Heart right ventricle (tissue), 16 donors: Measurements from ENCODE around the gene CYP2S1. TPM values are rescaled to one million over a fixed set of nuclear protein-coding genes. Genes with fewer than 3 reads are reported as not detected.
A peak's percentile ranks its signal among the peaks of the same experiment; 100 is the strongest.

Experiments
- ATAC-seq, 8 donors: fragments of 200-7000 bp; cut with Tn5 transposase; one replicate each; pipeline ENCODE4 v1.9.1; 2020; ENCODE audit warnings: mild to moderate bottlenecking in 8 of 8, moderate library complexity in 8 of 8, moderate number of reproducible peaks in 1 of 8
- DNase-seq, 2 donors: peaks; one replicate each; pipeline ENCODE4 v3.0.0-alpha.2; 2020
- H3K27ac ChIP-seq, 10 donors: fragments of 200-600 bp; sonication (generic) in 2 of 10; one replicate each; pipeline versions ENCODE4 v1.5.0 to v1.8.0; 2020 to 2022; ENCODE audit warnings: mild to moderate bottlenecking in 3 of 10
- H3K27me3 ChIP-seq, 7 donors: fragments of 200-600 bp; one replicate each; pipeline ENCODE4 v1.8.0; 2021 to 2022; ENCODE audit warnings: mild to moderate bottlenecking in 2 of 7
- H3K36me3 ChIP-seq, 9 donors: fragments of 200-600 bp; sonication (generic) in 1 of 9; one replicate each; pipeline versions ENCODE4 v1.5.0 to v1.8.0; 2020 to 2022; ENCODE audit warnings: mild to moderate bottlenecking in 2 of 9
- H3K4me1 ChIP-seq, 9 donors: fragments of 200-600 bp; sonication (generic) in 1 of 9; one replicate each; pipeline versions ENCODE4 v1.5.0 to v1.8.0; 2020 to 2022; ENCODE audit warnings: mild to moderate bottlenecking in 4 of 9
- H3K4me3 ChIP-seq, 10 donors: fragments of 200-600 bp; sonication (generic) in 2 of 10; one replicate each; pipeline versions ENCODE4 v1.5.0 to v1.8.0; 2020 to 2022; ENCODE audit warnings: mild to moderate bottlenecking in 7 of 10, moderate library complexity in 2 of 10
- H3K9me3 ChIP-seq, 11 donors: fragments of 200-600 bp in 10 of 11; sonication (generic) in 2 of 11; one replicate each; pipeline versions ENCODE4 v1.5.0 to v1.8.0; 2013 to 2022; ENCODE audit warnings: mild to moderate bottlenecking in 2 of 11, control low read depth in 1 of 11, moderate library complexity in 1 of 11
- WGBS, 2 donors: extraction: QIAGEN DNeasy Blood & Tissue Kit; methylation state at CpG; one replicate each; pipeline ENCODE4 v1.1.7; 2013; ENCODE audit warnings: inconsistent platforms in 1 of 2; 5-methylcytosine and 5-hydroxymethylcytosine counted together
- intact Hi-C, 10 donors: fragments of 100-400 bp; cut with DNase I; formaldehyde crosslinking; loops; one replicate each; pipeline versions ENCODE4 v1.11.1 to v1.14.2; 2022
- polyA plus RNA-seq, 2 donors: library from polyadenylated mRNA; stranded (reverse); fragments of 200-250 nt; gene quantifications; one replicate each; pipeline ENCODE4 v1.2.3, GENCODE V29; 2013
- total RNA-seq, 10 donors: library from RNA; stranded (reverse); fragmentation: NEBNext Ultra II Directional in 3 of 10; extraction: Animal tissue kit (Norgen Biotek cat#: 25700) in 3 of 10; gene quantifications; one replicate each; pipeline versions ENCODE4 v1.2.1 to v1.2.4, GENCODE V29; 2021 to 2023
- TF ChIP-seq, protein P1 (sequence below), 9 donors: fragments of 200-600 bp; sonication (generic) in 2 of 9; IDR thresholded peaks; one replicate each; pipeline versions ENCODE4 v1.5.0 to v1.8.0; 2021 to 2022; ENCODE audit warnings: antibody characterized with exemption in 9 of 9, mild to moderate bottlenecking in 5 of 9, moderate library complexity in 1 of 9
- donor health status: Arrhythmogenic right ventricular cardiomyopathy.
- donor health status: ischemic (EF 13 %, LVEDD 7.1; RV severe dilation, severe dysfunction).
- donor health status: healthy with polysubstance abuse.
- donor health status: DM: no; HTN: yes; CAD: no.
- donor health status: DM: no; HTN: no; CAD: no.
- donor health status: ischemic (EF 25% LVEDD 6.9; RV normal size, moderate dysfunction).
- donor health status: ischemic (EF 25% LVEDD 5.7; RV mildly dilated, moderate dysfunction).
- donor health status: healthy.
- donor health status: DM: yes; HTN: yes; CAD: no.
- donor health status: Ischemic cardiomyopathy.
- donor health status: ischemic (EF 35%, LVEDD 5.7; RV mildly dilated, moderate dysfunction).
- donor health status: nonischemic (EF 11% LVEDD 7.7; RV severe dilation, severe dysfunction).
- donor health status: DM: yes; HTN: yes; CAD: no.
- donor health status: PGD.
- donor health status: ischemic (EF 29% LVEDD 5.4; RV normal size, mild dysfunction).
- donor health status: nonischemic (EF 23%, LVEDD 6.1; RV moderate dilation, normal function).

CYP2S1 gene
- total and polyA plus RNA-seq, 12 donors: 0.29 to 1.1 (median 0.44) TPM; not detected in 5

- H3K27me3 ChIP-seq: peaks cover 0 to 31% (median 5%) of the 10 kb centered on the region in 7 donors
- ATAC-seq (no peak), DNase-seq (no peak)
- WGBS, 2 donors: 68 to 75% methylated on average over 7 of the region's 7 CpGs
- H3K4me1 ChIP-seq: peaks cover 0 to 17% (median 3%) of the 10 kb centered on the region in 9 donors
- TF ChIP-seq, protein P1, sequence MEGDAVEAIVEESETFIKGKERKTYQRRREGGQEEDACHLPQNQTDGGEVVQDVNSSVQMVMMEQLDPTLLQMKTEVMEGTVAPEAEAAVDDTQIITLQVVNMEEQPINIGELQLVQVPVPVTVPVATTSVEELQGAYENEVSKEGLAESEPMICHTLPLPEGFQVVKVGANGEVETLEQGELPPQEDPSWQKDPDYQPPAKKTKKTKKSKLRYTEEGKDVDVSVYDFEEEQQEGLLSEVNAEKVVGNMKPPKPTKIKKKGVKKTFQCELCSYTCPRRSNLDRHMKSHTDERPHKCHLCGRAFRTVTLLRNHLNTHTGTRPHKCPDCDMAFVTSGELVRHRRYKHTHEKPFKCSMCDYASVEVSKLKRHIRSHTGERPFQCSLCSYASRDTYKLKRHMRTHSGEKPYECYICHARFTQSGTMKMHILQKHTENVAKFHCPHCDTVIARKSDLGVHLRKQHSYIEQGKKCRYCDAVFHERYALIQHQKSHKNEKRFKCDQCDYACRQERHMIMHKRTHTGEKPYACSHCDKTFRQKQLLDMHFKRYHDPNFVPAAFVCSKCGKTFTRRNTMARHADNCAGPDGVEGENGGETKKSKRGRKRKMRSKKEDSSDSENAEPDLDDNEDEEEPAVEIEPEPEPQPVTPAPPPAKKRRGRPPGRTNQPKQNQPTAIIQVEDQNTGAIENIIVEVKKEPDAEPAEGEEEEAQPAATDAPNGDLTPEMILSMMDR (IDR thresholded peaks at IDR 0.05): no peak
- H3K36me3 ChIP-seq: peaks cover 0 to 16% (median 0%) of the 10 kb centered on the region in 9 donors
- peak overlapping the region; percentile 1 to 96 (median 92) for H3K27ac ChIP-seq
- intact Hi-C loops: loop anchor here in 1 of 10 donors (5.0 kb wide), 1 partner anchor 34 kb away; no protein-coding TSS in a partner anchor
- H3K4me3 ChIP-seq: peak overlapping the region in 6 of 10 donors; percentile 63 to 70 (median 68)
- no peaks in the 10 kb centered on the region for H3K9me3 ChIP-seq
These were observed 25.2 kb downstream of the CYP2S1 start for GRCh38 chr19:41218249-41218614.

- intact Hi-C loops: loop anchor here in 1 of 10 donors (5.0 kb wide), 1 partner anchor 33 kb away; no protein-coding TSS in a partner anchor
- Histone ChIP-seq H3K4me1 (peaks cover 0 to 23% (median 3%) of the 10 kb centered on the region in 9 donors), H3K4me3 (peak within 1 kb of the TSS; percentile 12 to 70 (median 65)), H3K27ac (peak within 1 kb of the TSS; percentile 60 to 96 (median 93)), H3K27me3 (peaks cover 0 to 31% (median 5%) of the 10 kb centered on the region in 7 donors), H3K36me3 (peaks cover 0 to 16% (median 0%) of the 10 kb centered on the region in 9 donors), H3K9me3 (no peaks in the 10 kb centered on the region)
- WGBS, 2 donors: 3 to 6% methylated on average over 27 to 32 of the region's 32 CpGs
- DNase-seq (peak; percentile 81 to 82), ATAC-seq (peak; percentile 72 to 91 (median 84))
- TF ChIP-seq, protein P1 (IDR thresholded peaks at IDR 0.05): no peak
These were observed 25.8 kb downstream of the CYP2S1 start, which contains the start of gene AXL for GRCh38 chr19:41218615-41219507. AXL (plus strand) TSS chr19:41219223; CDS start chr19:41219393, 170 bp downstream.

DNA sequence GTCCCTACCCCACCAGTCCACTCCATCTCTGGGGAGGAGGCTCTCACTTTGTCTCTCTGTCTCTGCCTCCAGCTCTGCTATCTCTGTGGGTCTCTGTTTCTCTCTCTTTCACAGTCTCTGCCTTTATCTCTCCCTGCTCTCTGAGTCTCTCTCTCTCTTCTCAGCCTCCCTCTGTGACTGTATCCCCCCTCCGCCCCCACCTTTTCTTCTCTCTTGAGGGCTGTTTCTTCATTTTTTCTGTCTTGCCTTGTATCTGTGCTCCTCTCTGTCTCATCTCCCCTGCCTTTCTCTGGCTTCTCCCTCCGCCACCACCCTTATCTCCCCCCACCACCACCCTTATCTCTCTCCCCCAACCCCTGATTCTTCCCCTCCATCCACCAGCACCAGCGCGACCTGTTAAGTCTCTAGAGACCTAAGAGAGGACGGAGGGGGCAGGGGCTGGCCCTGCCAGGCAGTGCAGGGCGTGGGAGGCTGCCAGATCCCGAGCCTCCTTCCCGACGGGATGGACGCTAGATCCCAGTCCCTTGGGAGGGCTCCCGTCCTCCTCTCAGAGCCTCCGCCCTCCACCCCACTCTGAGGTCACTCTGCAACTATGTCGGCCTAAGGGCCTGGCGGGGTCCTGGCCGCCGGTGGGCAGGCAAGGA is 27.0 kb downstream of the CYP2S1 start:
- WGBS, 2 donors: 22 to 30% methylated on average over 16 of the region's 16 CpGs
- peak; percentile 1 to 53 (median 35) for ATAC-seq
- intact Hi-C loops: loop anchor here in 1 of 10 donors (5.0 kb wide), 1 partner anchor 32 kb away; no protein-coding TSS in a partner anchor
- TF ChIP-seq, protein P1 (IDR thresholded peaks at IDR 0.05): no peak
- Histone ChIP-seq H3K36me3 (peaks cover 0 to 20% (median 0%) of the 10 kb centered on the region in 9 donors), H3K9me3 (no peaks in the 10 kb centered on the region), H3K27me3 (peaks cover 0 to 35% (median 5%) of the 10 kb centered on the region in 7 donors), H3K4me3 (peak overlapping the region; percentile 12 to 70 (median 65)), H3K27ac (peak overlapping the region; percentile 60 to 96 (median 93)), H3K4me1 (peaks cover 0 to 23% (median 3%) of the 10 kb centered on the region in 9 donors)
- DNase-seq: peak; percentile 59 to 67

DNA sequence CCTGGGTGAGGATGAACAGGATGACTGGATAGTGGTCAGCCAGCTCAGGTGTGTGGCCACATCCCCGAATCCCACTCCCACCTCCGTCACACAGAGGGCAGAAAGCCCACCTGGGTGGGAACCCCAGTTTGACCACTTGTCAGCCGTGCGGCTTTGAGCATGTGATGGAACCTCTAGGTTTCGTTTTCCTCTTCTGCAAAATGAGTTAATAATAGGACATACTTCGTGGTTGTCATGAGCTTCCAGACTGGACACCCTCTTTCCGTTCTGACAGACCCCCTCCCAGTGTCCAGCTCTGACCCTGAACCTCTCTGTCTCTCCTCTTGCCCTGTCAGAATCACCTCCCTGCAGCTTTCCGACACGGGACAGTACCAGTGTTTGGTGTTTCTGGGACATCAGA is 27.8 kb downstream of the CYP2S1 start:
- Histone ChIP-seq H3K4me3 (peak overlapping the region in 9 of 10 donors; percentile 56 to 70 (median 67)), H3K27ac (peak overlapping the region; percentile 43 to 96 (median 93)), H3K9me3 (no peaks in the 10 kb centered on the region), H3K36me3 (peaks cover 0 to 20% (median 0%) of the 10 kb centered on the region in 9 donors), H3K27me3 (peaks cover 0 to 41% (median 5%) of the 10 kb centered on the region in 7 donors), H3K4me1 (peaks cover 0 to 26% (median 3%) of the 10 kb centered on the region in 9 donors)
- DNase-seq: no peak
- 62 to 68% methylated on average over 9 of the region's 9 CpGs for WGBS, 2 donors
- intact Hi-C loops: no loop called here
- ATAC-seq: no peak
- TF ChIP-seq, protein P1 (IDR thresholded peaks at IDR 0.05): no peak
